ENCODE measurements around the gene DNMT3B. TPM values are rescaled to one million over a fixed set of nuclear protein-coding genes. Genes with fewer than 3 reads are reported as not detected.

Gene DNMT3B
- total and polyA plus RNA-seq, 2 donors (not counting 1 experiment from before 2014, with no cell fraction given), result 0.15 to 0.47 TPM

DNA sequence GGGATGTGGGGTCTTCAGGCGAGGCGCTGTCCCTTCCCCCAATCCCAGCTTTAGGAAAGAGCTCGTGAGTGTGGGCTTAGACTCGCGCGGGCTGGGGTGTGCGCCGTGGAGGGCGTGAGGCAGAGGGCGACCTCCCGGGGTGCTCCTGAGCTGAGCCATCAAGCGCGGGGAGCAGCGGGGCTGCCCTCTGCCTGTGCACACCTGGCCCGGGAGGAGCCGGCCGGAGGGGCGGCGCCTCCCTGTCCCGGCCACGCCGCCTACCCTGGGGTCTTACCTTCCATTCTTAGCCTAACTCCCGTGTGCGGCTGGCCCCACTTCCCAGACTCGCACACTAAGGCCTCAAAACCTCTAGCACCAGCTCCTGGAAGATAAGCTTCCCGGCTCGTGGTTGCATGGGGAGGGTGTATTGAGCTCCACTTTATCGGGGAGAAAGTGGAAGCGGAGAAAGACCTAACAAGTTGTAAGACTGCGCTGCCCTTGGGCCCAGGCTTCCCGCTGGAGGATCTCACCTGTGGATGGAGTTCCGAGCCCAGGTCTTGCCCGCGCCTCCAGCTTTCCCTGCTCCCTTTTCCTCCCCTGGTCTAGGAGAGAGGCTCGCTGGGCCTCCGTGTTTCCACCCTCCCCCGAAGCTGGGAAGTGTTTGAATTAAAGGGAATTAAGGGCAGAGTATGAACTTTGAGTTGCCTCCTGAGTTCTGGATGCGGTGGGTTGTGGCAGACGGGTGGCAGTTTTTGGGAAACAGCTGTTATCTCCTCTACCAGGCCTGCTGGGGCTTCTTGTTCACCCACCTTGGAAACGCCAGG is 1.2 kb downstream of the DNMT3B start:
- TF ChIP-seq, protein P1, sequence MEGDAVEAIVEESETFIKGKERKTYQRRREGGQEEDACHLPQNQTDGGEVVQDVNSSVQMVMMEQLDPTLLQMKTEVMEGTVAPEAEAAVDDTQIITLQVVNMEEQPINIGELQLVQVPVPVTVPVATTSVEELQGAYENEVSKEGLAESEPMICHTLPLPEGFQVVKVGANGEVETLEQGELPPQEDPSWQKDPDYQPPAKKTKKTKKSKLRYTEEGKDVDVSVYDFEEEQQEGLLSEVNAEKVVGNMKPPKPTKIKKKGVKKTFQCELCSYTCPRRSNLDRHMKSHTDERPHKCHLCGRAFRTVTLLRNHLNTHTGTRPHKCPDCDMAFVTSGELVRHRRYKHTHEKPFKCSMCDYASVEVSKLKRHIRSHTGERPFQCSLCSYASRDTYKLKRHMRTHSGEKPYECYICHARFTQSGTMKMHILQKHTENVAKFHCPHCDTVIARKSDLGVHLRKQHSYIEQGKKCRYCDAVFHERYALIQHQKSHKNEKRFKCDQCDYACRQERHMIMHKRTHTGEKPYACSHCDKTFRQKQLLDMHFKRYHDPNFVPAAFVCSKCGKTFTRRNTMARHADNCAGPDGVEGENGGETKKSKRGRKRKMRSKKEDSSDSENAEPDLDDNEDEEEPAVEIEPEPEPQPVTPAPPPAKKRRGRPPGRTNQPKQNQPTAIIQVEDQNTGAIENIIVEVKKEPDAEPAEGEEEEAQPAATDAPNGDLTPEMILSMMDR (IDR thresholded peaks at IDR 0.05), result no peak
- no peak for TF ChIP-seq EZH2 (IDR thresholded peaks at IDR 0.05; ENCODE audit: borderline replicate concordance, insufficient read depth, low read depth, low read length, poor library complexity, severe bottlenecking)
- POLR2A ChIA-PET, result interaction anchor here (2.0 kb wide), 1 partner anchor 20 kb away, joined by 12 read pairs; the partner anchor contains the start of gene COMMD7
- H2AFZ ChIP-seq (ENCODE audit: insufficient read depth, low read depth, low read length, poor library complexity, severe bottlenecking), result peak overlapping the region; percentile 95
- Mint-ChIP-seq H3K4me3 (peak overlapping the region; percentile 90), H3K4me1 (peaks cover 24% of the 10 kb centered on the region), H3K27ac (peak overlapping the region; percentile 67), H3K27me3 (no peaks in the 10 kb centered on the region), H3K9me3 (ENCODE audit: insufficient read depth) (no peaks in the 10 kb centered on the region)
- H3K27ac ChIP-seq (ENCODE audit: low read length in 2 of 2), result no peak overlapping the region
- peak overlapping the region; percentile 81 for H3K9ac ChIP-seq (ENCODE audit: low read length)
- H3K4me2 ChIP-seq (replicated peaks; ENCODE audit: low read depth, low read length, poor library complexity, severe bottlenecking), result peak overlapping the region; percentile 99
- H3K79me2 ChIP-seq (ENCODE audit: control insufficient read depth, insufficient read depth, low read length), result no peaks in the 10 kb centered on the region
- CTCF ChIA-PET, result interaction anchor here (1.3 to 3.1 kb wide), 4 partner anchors 14 to 89 kb away, joined by 3 to 18 read pairs (median 10); partner anchors contain the start of genes C20orf203 and COMMD7
- H3K36me3 ChIP-seq (replicated peaks in 1 of 2; ENCODE audit: control extremely low read depth in 1 of 2, control insufficient read depth in 1 of 2, extremely low read depth in 1 of 2, insufficient read depth in 2 of 2, low read length in 1 of 2), result no peaks in the 10 kb centered on the region
- H3K4me3 ChIP-seq (ENCODE audit: control extremely low read depth in 1 of 5, extremely low read depth in 1 of 5, insufficient read depth in 1 of 5, low read depth in 2 of 5, low read length in 4 of 5), result peak overlapping the region; percentile 44 to 74 (median 68)
- peaks cover 0 to 21% (median 7%) of the 10 kb centered on the region in 4 experiments for H3K27me3 ChIP-seq (replicated peaks in 1 of 4; ENCODE audit: control extremely low read depth in 1 of 4, control insufficient read depth in 3 of 4, insufficient read depth in 4 of 4, low read length in 3 of 4)
- H3K4me1 ChIP-seq (ENCODE audit: control insufficient read depth in 2 of 2, insufficient read depth in 2 of 2, low read length in 2 of 2), result peaks cover 21 to 22% of the 10 kb centered on the region in 2 donors
- H4K20me1 ChIP-seq (ENCODE audit: control insufficient read depth, insufficient read depth, low read length, poor library complexity, severe bottlenecking), result no peaks in the 10 kb centered on the region
- WGBS (ENCODE audit: insufficient coverage), result 4% methylated on average over 29 of the region's 40 CpGs
- no peaks in the 10 kb centered on the region for H3K9me3 ChIP-seq (ENCODE audit: control extremely low read depth in 1 of 3, control insufficient read depth in 2 of 3, insufficient read depth in 1 of 3, low read length in 2 of 3)
- DNase-seq (peak; percentile 56), ATAC-seq (ENCODE audit: low read depth) (peak; percentile 18)
- intact Hi-C loops (cut with micrococcal nuclease), result loop anchor here (10.0 kb wide), 1 partner anchor 279 kb away; no protein-coding TSS in a partner anchor
